ENCODE measurements around the gene PMIS2.
A peak's percentile ranks its signal among the peaks of the same experiment; 100 is the strongest.

The PMIS2 gene

DNA sequence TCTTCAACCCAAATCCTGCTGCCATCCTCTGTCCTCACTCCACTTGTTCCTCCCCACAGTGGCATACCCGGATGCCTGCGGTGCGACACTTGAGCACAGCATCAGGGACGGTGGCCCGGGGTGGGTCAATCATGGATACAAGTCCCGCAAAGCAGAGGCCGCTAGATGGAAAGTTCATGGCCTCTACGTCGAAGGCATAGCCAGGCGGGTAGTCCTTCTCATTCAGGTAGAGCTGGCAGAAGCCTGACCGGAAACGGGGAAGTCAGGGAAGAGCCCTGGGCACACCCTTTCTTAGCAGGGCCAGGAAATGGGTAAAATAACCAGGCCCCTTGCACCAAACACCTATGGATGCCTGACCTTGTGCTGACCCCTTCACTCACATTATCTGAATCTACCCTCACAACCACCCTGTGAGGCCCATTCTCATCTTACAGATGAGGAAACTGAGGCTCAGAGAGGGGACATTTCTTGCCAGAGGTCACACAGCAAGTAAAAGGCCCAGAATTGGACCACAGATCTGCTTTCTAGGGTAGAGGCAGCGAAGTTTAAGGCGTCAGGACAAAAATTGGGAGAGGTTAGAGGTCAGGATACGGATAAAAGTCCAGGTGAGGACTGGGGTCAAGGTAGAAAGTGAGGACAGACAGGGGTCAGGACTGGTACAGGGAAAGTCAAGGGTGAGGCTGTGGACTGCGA lies 29.0 kb upstream of the PMIS2 start:
- DNase-seq, result no peak

DNA sequence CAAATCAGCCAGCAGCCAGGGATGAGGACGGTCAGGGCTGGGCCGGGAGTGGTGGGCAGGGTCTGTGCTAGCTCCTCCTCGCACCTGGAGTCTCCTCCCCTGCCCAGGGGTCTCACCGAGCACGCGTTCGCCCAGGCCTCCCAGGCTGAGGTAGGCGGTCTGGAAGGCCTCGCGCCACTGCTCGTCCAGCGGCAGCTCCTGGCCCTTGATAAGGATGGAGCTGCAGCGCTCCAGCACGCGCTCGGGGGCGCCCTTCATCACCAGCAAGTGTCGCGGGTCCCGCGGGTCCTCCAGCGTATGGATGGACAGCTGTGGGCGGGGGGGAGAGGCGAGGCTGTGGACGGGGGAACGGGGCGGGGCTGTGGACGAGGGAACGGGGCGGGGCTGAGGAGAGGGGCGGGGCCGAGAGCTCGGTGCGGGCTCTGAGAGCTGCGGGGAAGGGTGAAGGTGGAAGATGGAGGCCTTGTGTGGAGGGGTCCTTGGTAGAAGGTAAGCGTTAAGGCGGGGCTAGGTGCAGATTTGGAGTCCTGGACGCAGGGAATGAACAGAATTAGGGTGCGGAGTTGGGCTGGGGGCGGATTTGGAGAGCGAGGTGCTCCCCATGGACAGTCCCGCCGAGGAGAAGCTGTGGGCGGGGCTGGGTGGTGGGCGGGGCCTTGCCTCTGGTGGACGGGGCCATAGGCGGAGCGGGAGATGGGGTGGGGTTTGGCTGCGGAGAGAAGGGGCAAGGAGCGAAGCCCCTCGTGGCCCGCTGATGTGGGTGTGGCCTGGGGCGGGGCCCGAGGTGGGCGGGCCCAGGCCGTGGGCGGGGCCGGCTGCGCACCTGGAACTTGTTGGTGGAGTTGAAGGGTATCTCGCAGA lies 28.2 kb upstream of the PMIS2 start:
- DNase-seq, result peak; percentile 19

DNA sequence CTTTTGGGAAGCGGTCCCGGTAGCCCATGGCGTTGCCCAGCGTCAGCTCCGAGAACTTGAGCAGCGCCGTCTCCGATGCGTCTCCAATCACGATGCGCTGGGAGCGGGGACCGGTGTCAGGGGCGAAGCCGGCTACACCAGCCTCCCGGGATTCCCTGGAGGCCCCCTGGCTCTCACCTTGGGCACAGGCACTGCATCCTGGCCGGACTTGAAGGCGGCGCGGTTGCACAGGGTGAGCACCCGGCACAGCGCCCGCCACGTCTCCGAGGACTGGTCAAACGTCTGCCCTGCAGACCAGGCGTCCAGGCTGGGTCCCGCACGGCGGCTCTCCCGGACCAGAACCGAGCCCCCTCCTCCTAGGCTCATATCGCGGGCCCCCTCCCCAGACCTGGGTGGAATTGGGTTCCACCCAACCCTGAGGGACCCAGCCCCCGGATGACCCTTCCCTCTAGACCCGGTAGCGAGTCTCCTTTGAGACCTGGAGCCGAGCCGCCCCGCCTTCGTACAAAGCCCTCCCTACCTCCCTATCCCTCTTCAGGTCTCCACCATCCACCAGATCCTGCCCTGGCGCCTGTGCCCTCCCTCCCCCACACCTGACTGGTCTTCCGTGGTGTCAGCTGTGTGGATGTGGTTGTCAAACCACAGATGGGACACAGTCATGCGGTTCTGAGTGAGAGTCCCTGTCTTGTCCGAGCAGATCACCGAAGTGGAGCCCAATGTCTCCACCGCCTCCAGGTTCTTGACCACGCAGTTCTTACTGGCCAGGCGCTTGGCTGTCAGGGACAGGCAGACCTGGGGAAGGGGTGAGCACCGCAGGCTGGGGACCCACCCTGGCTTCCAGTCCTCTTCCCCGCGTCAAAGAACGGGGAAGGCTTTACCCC lies 27.3 kb upstream of the PMIS2 start:
- DNase-seq, result no peak

- DNase-seq, result no peak
Observed at GRCh38 chr19:35559281-35559659, 26.7 kb upstream of the PMIS2 start.

DNA sequence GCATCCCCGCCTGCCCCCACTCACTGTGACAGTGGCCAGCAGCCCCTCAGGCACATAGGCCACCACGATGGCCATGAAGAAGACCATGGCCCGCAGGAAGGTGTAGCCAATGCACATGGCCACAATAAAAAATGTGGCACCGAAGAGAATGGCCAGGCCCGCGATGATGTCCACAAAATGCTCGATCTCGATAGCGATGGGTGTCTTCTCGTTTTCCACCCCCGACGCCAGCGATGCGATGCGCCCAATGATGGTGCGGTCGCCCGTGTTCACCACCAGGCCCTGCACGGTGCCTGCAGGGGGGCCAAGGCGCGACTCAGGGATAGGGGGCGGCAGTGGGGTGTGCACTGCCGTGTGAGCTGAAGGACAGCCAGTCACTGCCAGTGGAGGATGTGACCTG lies 26.2 kb upstream of the PMIS2 start:
- DNase-seq, result no peak

- DNase-seq, result no peak
Observed at GRCh38 chr19:35560271-35560670, 25.7 kb upstream of the PMIS2 start.

DNA sequence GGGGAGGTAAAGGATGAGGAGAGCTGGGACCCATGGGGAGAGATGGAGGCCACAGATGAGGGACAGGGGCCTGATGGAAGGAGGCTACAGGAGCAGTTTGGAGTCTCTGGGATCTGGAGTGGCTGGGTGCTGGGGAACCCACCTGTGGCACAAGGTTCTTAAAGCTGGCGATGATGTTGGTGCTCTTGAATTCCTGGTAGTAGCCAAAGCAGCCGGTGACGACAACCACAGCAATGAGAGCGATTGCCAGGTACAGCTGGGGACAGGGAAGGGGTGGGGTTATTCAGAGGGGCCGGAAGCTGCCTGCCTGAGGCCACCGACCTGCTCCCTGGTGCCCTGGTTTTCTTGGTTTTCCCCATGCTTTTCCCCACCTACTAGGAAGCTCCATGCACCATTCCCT lies 25.3 kb upstream of the PMIS2 start:
- no peak for DNase-seq

- no peak for DNase-seq
Observed at GRCh38 chr19:35561436-35561835, 24.5 kb upstream of the PMIS2 start.

- DNase-seq, result no peak
Observed at GRCh38 chr19:35562336-35562735, 23.6 kb upstream of the PMIS2 start.

GRCh38 chr19:35562776-35563175 lies 23.2 kb upstream of the PMIS2 start:
- DNase-seq, result no peak

DNA sequence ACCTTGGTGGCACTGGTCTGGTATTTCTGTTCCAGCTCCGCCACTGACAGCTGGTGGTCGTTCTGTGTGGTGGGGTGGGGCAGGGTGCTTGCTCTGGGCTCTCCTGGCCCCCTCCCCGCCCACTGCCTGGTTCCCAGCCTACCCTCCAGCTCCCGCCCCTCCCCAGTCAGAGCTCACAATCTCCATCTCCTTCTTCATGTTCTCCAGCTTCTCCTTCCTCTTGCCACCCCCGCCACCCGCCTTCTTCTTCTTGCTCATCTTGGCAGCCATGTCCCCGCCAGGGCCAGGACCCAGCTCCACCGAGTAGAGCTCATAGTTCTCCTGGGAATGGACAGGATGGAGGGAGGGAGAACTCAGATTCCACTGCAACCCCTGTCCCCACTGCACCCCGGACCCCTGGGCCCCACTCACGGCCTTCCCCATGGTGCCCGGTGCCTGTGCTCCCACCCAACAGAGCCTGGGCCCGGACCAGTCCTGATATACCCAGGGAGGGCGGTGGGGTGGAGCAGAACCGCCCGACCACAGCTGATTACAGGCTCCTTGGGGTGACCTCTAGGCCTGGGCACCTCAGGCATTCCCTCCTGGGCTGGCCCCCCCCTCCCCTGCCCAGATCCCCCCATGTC lies 22.7 kb upstream of the PMIS2 start, which contains the start of gene ATP4A:
Gene ATP4A (minus strand): TSS at position 452 of the 623 bp plus-strand sequence. CDS start 29 bp downstream, at position 423.
- no peak for DNase-seq

DNA sequence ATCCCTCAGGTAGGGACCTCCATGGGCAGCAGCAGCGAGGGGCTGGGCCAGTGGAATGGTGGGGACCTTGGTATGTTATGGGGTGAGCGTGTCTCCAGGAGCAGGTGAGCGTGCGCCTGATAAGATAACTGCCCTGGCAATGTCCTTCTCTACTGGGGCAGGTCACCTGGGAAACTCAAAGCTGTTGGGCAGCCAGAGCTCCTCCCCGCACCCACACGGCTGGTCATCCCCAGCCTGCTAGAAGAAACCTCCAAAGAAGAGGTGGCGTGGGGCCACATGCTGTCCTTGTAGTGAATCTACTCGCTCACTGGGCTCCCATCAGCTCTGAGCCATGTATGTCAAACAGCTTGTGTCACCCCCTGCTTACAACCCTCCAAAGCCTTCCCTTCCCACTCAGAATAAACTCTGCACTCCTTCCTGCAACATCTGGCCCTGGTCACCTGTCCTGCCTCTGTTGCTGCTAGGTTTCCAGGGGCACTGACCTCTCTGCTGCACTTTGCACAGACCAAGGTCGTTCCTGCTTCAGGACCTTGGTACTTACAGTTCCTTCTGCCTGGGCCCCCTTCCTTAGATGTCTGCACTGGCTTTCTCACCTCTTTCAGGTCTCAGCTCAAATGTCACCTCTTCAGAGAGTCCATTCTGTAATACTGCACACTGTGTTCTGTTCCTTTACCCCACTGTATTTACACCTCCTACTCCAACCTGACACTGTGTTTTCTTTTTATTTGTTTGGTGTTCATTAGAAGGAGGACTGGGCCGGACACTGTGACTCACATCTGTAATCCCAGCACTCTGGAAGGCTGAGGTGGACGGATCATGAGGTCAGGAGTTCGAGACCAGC lies 20.7 kb upstream of the PMIS2 start:
- DNase-seq, result no peak

DNA sequence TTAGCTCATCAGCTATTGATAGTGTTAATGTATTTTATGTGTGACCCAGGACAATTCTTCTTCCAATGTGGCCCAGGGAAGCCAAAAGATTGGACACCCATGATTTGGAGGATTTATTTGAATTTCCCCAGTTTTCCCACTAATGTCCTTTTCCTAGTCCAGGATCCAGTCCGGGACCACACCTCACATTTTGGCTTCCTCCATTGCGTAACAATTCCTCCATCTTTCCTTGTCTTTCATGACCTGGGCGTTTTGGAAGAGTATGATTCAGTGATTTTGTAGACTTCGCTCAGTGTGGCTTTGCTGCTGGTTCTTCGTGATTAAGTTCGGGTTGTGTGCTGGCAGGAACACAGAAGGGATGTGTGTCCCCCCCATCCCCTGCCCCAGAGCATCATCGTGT lies 19.2 kb upstream of the PMIS2 start:
- no peak for DNase-seq

DNA sequence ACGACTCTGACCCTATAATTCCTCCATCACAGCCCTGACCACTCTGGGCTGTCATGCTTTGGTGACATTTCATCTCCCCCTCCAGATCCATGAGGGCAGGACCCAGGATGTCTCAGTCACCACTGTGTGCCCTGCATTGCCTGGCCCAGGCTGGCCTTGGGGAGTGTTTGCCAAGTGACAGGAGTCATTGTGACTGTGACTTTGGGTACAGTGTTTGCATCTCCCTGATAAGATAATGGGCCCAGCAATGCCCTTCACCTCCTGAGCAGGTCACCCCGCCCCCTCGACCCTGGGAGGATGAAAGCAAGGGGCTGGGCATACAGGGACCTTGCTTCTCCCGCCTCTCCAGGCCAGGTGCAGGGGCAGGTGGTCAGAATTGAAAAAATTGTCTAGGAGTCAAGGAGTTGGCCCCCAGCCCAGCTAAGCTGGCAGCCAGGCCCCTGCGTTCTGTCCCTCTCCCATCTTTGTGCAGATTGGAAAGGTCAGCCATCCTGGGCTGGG lies 16.6 kb upstream of the PMIS2 start:
- DNase-seq, result no peak

- DNase-seq, result no peak
Observed at GRCh38 chr19:35571406-35571965, 14.5 kb upstream of the PMIS2 start.

- DNase-seq, result no peak
Observed at GRCh38 chr19:35577918-35578317, 8.1 kb upstream of the PMIS2 start.

DNA sequence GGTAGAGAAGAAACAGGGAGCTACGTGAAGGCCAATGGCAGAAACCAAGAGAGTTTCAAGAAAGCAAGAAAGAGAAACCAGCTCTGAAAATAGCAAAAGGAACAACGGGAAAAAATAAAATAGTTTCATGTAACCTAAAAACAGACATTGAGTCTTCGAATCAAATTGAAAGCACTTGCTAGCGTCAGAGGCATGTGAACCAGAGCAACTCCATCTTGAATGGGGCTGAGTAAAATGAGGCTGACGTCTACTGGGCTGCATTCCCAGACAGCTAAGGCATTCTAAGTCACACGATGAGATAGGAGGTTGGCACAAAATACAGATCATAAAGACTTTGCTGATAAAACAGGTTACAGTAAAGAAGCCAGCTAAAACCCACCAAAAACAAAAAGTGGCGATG lies 7.3 kb upstream of the PMIS2 start:
- DNase-seq, result no peak

DNA sequence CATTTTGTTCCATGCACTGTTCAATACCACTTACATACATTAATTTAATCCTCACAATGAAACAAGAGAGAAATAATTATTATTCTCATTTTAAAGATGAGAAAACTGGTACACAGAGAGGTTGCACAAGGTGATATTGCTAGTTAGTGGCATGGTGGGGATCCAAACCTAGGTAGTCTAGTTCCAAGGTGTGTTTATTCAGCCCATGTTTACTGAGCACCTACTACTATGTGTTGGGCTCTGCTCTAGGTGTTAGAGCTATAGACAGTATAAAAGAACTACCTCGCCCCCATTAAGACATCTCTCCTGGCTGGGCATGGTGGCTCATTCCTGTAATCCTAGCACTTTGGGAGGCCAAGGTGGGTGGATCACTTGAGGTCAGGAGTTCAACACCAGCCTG lies 3.2 kb upstream of the PMIS2 start:
- DNase-seq, result no peak

GRCh38 chr19:35587321-35587720 lies 1.3 kb downstream of the PMIS2 start:
- DNase-seq, result no peak

DNA sequence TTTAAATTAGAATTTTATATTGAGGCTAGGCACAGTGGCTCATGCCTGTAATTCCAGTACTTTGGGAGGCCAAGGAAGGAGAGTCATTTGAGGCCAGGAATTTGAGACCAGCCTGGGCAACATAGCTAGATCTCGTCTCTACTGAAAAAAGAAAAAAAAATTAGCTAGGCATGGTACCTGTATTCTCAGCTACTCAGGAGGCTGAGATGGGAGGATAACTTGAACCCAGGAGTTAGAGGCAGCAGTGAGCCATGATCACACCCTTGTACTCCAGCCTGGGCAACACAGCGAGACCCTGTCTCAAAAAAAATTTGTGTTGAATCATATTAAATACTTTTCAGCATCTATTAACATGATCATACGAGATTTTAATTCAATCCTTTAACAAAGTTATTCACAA lies 4.9 kb downstream of the PMIS2 start:
- no peak for DNase-seq

DNA sequence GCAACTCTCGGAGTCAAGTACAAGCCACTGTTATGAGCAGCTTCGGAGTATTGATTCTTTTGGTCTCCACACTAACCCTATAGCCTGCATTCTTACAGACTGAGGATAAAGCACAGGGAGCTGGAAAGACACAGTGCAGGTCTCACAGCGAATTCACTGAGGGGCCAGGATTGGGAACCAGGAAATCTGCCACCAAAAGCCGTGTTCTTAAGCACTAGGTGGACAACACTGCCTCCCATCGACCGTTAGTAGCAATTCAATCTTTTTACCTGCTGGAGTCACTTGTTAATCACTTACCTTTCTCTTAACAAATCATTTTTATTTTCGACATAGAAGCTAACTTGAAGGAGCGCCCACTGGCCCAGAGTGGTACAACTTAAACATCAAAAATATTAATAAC lies 6.3 kb downstream of the PMIS2 start:
- DNase-seq, result no peak
